Stimulated activated CD8-positive, alpha-beta memory T cell treated with anti-CD3 and anti-CD28 coated beads, Interleukin-7, amount 100 ng/mL, for 4 hours (primary cell): ENCODE results near the gene GOLGA8F.
"Not testable (repeated sequence)": the region's sequence is repeated elsewhere in the genome, so short reads cannot be mapped to it uniquely, and the experiment has no call there.

Experiments
- DNase-seq, 2 donors: peaks; one replicate each; pipeline ENCODE4 v3.0.0-alpha.2; 2020; ENCODE audit warnings: low read depth in 2 of 2

Gene GOLGA8F

GRCh38 chr15:28378364-28378763 lies at the start of gene GOLGA8F:
Gene GOLGA8F (plus strand): TSS chr15:28378664. CDS start chr15:28378762, 98 bp downstream.
- not testable (repeated sequence) for DNase-seq

- DNase-seq: not testable (repeated sequence)
Measured at GRCh38 chr15:28357984-28358383, 20.5 kb upstream of the GOLGA8F start, which contains the start of gene GOLGA6L24. Gene GOLGA6L24 (minus strand): TSS chr15:28358084. CDS start chr15:28358023, 61 bp downstream.

GRCh38 chr15:28365502-28365901 lies 13.0 kb upstream of the GOLGA8F start:
- DNase-seq: not testable (repeated sequence)

GRCh38 chr15:28380053-28380452 lies 1.6 kb downstream of the GOLGA8F start:
- not testable (repeated sequence) for DNase-seq

- DNase-seq: not testable (repeated sequence)
Measured at GRCh38 chr15:28396022-28396421, 17.6 kb downstream of the GOLGA8F start.

- not testable (repeated sequence) for DNase-seq
Measured at GRCh38 chr15:28402774-28403435, 24.4 kb downstream of the GOLGA8F start.

GRCh38 chr15:28420470-28420869 lies 42.0 kb downstream of the GOLGA8F start:
- DNase-seq: not testable (repeated sequence)

- DNase-seq: not testable (repeated sequence)
Measured at GRCh38 chr15:28435594-28435993, 57.1 kb downstream of the GOLGA8F start.
